EH (cell line): ENCODE data around the gene LRBA.
"Not testable (repeated sequence)": the region's sequence is repeated elsewhere in the genome, so short reads cannot be mapped to it uniquely, and the experiment has no call there.

Source experiments
- DNase-seq: peaks from one replicate; pipeline ENCODE4 v3.0.0-alpha.2; 2015; ENCODE audit warnings: low read depth

The LRBA gene

DNA sequence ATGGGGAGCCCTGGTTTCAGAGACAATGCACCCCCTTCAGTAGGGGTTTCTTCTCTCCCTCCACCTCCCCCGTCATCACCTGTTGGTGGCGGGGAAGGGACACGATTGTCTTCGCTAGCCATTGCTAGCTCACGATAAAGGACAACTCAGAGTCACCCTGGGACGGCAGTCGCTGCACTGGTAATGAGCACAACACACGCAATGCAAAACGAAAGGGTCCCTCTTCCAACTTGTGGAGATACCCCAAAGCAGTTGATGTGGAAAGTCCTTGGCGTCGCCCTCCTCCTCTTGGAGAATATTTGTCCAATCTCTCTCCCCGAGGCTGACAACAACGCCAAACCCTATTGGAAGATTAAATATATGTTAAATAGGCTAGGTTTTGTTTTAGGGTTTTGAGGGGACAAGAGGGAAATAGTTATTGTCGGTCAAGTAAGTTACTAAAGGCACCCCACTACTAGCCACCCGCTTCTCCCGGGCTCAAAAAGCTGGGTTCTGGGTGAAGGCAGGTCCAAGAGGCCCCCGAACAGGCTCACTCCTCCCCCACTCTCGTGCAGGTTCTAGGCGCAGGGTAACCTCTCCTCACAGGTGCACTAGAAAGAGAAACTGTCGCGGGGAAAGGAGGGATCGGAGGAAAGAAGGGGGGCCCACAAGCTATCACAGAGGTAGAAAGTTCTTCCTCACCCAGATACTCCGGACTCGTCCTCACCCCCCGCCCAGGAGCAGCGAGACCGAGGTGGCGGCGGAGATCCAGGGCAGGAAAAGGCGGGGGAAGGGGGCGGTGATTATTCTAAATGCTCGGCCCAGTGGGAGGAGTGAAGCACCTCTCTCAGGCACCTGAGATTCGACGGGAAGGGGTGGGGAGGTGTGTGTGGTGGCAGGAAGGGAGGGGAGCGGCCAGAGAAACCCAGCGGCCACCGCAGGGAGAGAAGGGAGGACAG is at the start of gene LRBA:
Gene LRBA (minus strand): TSS at position 764 of the 938 bp plus-strand sequence. CDS start 642 bp downstream, at position 122.
- DNase-seq, result peak; percentile 55

DNA sequence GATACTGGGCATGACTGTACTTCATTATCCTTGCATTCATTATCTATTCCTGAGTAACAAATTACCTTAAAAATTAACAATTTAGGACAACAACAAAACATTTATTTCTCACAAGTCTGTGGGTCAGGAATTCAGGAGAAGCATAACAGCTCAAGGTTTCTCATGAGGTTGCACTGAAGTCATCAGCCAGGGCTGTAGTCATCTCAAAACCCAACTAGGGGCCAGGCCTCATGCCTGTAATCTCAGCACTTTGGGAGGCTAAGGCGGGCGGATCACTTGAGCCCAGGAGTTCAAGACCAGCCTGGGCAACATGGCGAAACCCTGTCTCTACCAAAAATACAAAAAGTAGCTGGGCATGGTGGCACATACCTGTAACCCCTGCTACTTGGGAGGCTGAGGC is 48.1 kb upstream of the LRBA start:
- DNase-seq, result not testable (repeated sequence)

GRCh38 chr4:151055539-151055938 is 40.5 kb upstream of the LRBA start:
- DNase-seq, result no peak

- no peak for DNase-seq
These were observed 37.7 kb upstream of the LRBA start for GRCh38 chr4:151052785-151053184.

DNA sequence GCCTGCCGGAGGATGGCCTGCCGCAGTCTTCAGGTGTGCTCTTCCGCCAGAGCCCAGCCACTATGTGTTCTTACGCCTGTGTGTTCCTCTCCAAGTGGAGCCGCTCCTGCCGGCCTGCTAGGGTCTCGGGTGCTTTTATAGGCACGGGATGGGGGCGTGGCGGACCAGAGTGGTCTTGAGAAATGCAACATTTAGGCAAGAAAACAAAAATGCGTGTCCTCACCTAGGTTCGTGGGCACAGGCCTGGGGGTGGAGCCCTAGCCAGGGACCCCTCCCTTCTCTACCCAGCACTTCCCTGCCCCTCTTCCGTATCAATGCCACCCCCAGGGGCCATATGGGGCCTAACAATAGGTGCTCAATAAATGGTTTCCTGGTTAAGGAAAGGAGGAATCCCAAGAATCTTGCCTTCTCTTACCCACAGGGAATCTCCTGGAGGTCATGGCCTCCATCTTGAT is 34.4 kb upstream of the LRBA start:
- no peak for DNase-seq

GRCh38 chr4:151048913-151049312 is 33.8 kb upstream of the LRBA start:
- DNase-seq, result no peak

- DNase-seq, result no peak
These were observed 31.5 kb upstream of the LRBA start for GRCh38 chr4:151046609-151047008.

GRCh38 chr4:151045907-151046306 is 30.8 kb upstream of the LRBA start:
- no peak for DNase-seq

- no peak for DNase-seq
These were observed 28.9 kb upstream of the LRBA start for GRCh38 chr4:151043803-151044515.

DNA sequence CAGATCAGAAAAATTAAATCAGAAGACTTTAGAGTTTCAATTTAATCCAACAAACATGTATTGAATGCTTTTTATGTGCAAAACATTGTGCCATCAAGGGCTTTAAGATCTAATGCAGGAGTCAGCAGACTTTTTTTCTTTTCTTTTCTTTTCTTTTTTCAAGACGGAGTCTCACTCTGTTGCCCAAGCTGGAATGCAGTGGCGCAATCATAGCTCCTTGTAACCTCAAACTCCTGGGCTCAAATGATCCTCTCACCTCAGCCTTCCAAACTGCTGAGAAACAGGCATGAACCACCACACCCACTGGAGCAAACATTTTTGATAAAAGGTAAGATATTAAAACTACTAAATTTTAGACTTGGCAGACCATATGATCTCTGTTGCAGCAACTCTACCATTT is 24.6 kb upstream of the LRBA start:
- no peak for DNase-seq

- no peak for DNase-seq
These were observed 23.5 kb upstream of the LRBA start for GRCh38 chr4:151038452-151039157.

DNA sequence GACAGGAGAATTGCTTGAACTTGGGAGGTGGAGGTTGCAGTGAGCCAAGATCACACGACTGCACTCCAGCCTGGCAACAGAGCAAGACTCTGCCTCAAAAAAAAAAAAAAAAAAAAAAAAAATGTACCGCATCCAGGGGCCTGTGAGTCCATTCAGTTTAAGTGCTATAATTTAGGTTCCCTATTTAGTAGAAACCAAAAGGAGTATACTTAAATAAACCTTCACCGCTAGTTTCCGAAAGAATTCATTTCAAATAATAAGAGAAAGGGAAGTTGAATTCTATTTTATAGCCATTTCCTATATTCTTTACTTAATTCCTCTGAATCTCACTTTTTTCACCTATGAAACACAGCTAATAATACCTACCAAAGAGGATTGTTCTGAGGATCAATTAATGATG is 20.8 kb upstream of the LRBA start:
- no peak for DNase-seq

DNA sequence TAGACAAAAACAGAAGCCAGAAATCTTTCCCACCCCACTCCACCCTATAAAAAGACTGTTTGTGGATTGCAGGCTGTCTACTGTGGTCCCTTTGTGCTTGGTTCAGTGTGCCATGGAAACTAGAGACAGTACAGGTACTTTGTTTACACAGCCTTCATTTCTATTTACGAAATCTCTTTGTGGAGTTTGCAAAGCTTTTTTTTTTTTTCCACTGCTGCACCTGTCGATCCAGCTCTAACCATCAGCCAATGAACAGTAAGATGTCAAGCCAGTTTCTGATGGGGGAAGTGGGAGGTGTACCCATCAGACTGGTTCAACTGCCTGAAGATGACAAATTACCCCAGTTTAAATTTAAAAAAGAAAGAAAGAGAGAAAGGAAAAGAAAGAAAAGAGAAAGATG is 20.2 kb upstream of the LRBA start:
- DNase-seq, result no peak

DNA sequence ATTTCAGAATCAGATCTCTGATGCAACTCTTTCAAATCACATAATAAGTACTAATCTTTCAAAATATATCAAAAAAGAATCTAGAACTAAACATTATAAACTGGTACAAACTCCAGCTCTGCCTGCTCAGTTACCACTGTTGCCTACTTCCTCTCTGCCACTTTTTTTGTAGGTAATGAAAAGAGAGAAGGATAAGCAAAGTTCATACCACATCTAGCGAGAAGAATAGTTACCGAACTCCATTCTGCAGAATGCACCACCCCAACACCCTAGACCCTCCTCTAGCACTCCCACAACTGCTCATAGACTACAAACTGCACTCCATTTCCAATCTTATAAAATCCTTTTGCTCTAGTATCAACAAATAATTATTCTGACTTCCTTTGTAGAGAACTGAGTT is 19.7 kb upstream of the LRBA start:
- no peak for DNase-seq

DNA sequence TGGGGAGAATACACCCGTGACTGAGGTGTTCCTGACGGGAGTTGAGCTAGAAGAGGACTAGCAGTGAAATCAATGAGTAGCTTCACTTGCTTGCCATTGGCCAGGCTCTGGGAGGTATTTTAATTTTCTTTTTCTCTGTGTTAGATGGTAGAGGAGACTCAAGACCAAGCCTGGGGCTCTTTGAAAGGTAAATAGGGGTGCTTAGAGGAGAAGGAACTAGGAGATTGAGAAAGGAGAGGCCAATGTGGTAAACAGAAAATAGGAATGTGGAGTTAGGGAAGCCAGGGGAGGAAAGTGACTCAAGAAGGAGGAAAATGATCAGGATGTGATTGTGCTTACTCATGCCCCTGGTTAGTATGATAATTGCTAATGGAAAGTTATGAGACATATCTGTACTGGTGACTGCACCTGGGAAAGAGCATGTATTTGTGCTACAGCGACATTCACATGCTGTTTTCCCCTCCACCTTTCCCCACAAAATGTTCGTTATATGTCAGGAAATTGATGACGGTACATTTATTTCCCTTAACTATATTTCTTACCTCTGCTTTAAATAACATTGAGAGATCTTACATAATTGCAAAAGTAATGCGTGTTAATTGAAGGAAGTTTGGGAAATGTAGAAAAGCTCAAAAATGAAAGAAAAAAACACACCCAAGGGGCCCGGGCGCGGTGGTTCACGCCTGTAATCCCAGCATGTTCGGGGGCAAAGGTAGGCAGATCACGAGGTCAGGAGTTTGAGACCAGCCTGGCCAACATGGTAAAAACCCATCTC is 16.9 kb upstream of the LRBA start:
- DNase-seq, result peak; percentile 46

DNA sequence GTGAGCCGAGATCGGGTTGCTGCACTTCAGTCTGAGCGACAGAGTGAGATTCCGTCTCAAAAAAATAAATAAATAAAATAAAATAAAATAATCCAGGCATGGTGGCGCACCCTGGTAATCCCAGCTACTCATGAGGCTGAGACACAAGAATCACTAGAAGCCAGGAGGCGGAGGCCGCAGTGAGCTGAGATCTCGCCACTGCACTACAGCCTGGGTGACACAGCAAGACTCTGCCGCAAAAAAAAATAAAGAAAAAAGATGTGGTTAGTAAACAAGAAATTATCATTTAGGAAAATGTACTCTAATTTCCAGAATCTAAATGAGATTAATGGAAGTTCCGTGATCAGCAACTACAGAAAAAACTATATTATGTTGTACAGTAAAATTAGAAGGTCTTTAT is 14.5 kb upstream of the LRBA start:
- DNase-seq, result no peak

DNA sequence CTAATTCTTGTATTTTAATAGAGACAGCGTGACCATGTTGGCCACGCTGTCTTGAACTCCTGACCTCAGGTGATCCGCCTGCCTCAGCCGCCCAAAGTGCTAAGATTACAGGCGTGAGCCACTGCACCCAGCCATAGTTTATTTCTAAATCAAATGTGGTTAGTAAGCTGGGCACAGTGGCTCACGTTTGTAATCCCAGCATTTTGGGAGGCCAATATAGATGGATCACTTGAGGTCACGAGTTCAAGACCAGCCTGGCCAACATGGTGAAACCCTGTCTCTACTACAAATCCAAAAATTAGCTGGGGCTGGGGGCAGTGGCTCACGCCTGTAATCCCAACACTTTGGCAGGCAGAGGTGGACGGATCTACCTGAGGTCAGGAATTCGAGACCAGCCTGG is 13.9 kb upstream of the LRBA start:
- not testable (repeated sequence) for DNase-seq

DNA sequence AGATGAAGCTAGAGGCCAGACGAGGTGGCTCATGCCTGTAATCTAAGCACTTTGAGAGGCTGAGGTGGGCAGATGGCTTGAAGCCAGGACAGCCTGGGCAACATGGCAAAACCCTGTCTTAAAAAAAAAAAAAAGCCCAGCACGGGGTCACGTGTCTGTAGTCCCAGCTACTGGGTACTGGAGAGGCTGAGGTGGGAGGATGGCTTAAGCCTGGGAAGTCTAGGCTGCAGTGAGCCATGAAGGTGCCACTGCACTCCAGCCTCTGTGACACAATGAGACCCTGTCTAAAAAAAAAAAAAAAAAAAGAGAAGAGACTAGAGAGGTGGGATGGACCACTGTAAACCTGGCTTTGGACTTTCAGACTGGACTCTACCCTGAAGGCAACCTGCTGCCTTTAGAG is 10.7 kb upstream of the LRBA start:
- no peak for DNase-seq

- no peak for DNase-seq
These were observed 7.5 kb upstream of the LRBA start for GRCh38 chr4:151022586-151022985.

GRCh38 chr4:151021637-151022334 is 6.7 kb upstream of the LRBA start:
- no peak for DNase-seq
